GM23338 (cell line): ENCODE results near the gene PKIB. TPM values are rescaled to one million over a fixed set of nuclear protein-coding genes. Genes with fewer than 3 reads are reported as not detected.

ENCODE experiments used
- ATAC-seq: fragments of 200-7000 bp; cut with Tn5 transposase; 3 replicates; pipeline ENCODE4 v1.9.1; 2020
- DNase-seq: peaks from one replicate; pipeline ENCODE4 v3.0.0-alpha.2; 2015; ENCODE audit warnings: low spot score
- H2AFZ ChIP-seq: fragments of 200-600 bp; sonication (generic); 2 replicates; pipeline ENCODE4 v1.8.0; 2016; ENCODE audit warnings: antibody characterized with exemption, mild to moderate bottlenecking, moderate library complexity
- H3F3A ChIP-seq: fragments of 200-600 bp; sonication (generic); replicated peaks from 2 replicates; pipeline ENCODE4 v1.8.0; 2017; ENCODE audit warnings: antibody characterized with exemption, mixed run types, low read depth
- H3K27ac ChIP-seq: fragments of 200-600 bp; sonication (generic); 2 replicates; pipeline ENCODE4 v1.6.1; 2016; ENCODE audit warnings: low read depth
- H3K27me3 ChIP-seq: fragments of 200-600 bp; sonication (generic); 2 replicates; pipeline ENCODE4 v1.8.0; 2016; ENCODE audit warnings: mild to moderate bottlenecking, mixed run types, moderate library complexity; ENCODE audit not compliant: insufficient read depth
- H3K36me3 ChIP-seq: fragments of 200-600 bp; sonication (generic); 2 replicates; pipeline ENCODE4 v1.8.0; 2016; ENCODE audit warnings: mild to moderate bottlenecking; ENCODE audit not compliant: insufficient read depth
- H3K4me1 ChIP-seq: fragments of 200-600 bp; sonication (generic); 2 replicates; pipeline ENCODE4 v1.8.0; 2016; ENCODE audit warnings: mild to moderate bottlenecking, moderate library complexity; ENCODE audit not compliant: insufficient read depth
- H3K4me2 ChIP-seq: fragments of 200-600 bp; sonication (generic); 2 replicates; pipeline ENCODE4 v1.7.1; 2017; ENCODE audit warnings: mixed run types
- H3K4me3 ChIP-seq: fragments of 200-600 bp; sonication (generic); 2 replicates; pipeline ENCODE4 v1.6.1; 2016; ENCODE audit warnings: mixed run types
- H3K79me2 ChIP-seq: fragments of 200-600 bp; sonication (generic); replicated peaks from 2 replicates; pipeline ENCODE4 v1.8.0; 2017; ENCODE audit warnings: mild to moderate bottlenecking; ENCODE audit not compliant: insufficient read depth
- H3K9me2 ChIP-seq: fragments of 200-600 bp; sonication (generic); 2 replicates; pipeline ENCODE4 v1.8.0; 2017; ENCODE audit not compliant: insufficient read depth
- H4K20me1 ChIP-seq: fragments of 200-600 bp; sonication (generic); replicated peaks from 2 replicates; pipeline ENCODE4 v1.8.0; 2017; ENCODE audit warnings: mild to moderate bottlenecking; ENCODE audit not compliant: insufficient read depth
- H3K27ac Mint-ChIP-seq: 2 replicates; pipeline ENCODE4 v1.8.0; 2020; ENCODE audit warnings: inconsistent platforms, mild to moderate bottlenecking, moderate library complexity, mixed read lengths
- H3K27me3 Mint-ChIP-seq: 3 replicates; pipeline ENCODE4 v1.8.0; 2022; ENCODE audit warnings: low read depth, mild to moderate bottlenecking, moderate library complexity, mixed read lengths, inconsistent platforms; ENCODE audit not compliant: insufficient read depth, poor library complexity
- H3K36me3 Mint-ChIP-seq: 3 replicates; pipeline ENCODE4 v1.8.0; 2021; ENCODE audit warnings: low read depth, mild to moderate bottlenecking, inconsistent platforms, moderate library complexity, mixed read lengths
- H3K4me1 Mint-ChIP-seq: 3 replicates; pipeline ENCODE4 v1.8.0; 2020; ENCODE audit warnings: mild to moderate bottlenecking, inconsistent platforms, mixed read lengths
- H3K4me3 Mint-ChIP-seq: 3 replicates; pipeline ENCODE4 v1.8.0; 2021; ENCODE audit warnings: moderate library complexity, mild to moderate bottlenecking, inconsistent platforms, mixed read lengths
- H3K9me3 Mint-ChIP-seq: 3 replicates; pipeline ENCODE4 v1.8.0; 2020; ENCODE audit warnings: moderate library complexity, mild to moderate bottlenecking, inconsistent platforms, mixed read lengths
- CREB1 ChIP-seq: fragments of 250-450 bp; sonication (Bioruptor Pico); IDR thresholded peaks from 2 replicates; pipeline ENCODE4 v1.5.0; 2020; ENCODE audit warnings: low read depth, mild to moderate bottlenecking, moderate library complexity
- EZH2 ChIP-seq: fragments of 200-600 bp; sonication (generic); IDR thresholded peaks from one replicate; pipeline ENCODE4 v1.8.0; 2017; ENCODE audit warnings: antibody characterized with exemption, mild to moderate bottlenecking, low read depth; ENCODE audit not compliant: unreplicated experiment
- EZH2phosphoT487 ChIP-seq: fragments of 200-600 bp; sonication (generic); IDR thresholded peaks from one replicate; pipeline ENCODE4 v1.8.1; 2018; ENCODE audit warnings: antibody characterized with exemption; ENCODE audit not compliant: unreplicated experiment
- JUNB ChIP-seq: IDR thresholded peaks from one replicate; pipeline ENCODE4 v1.6.1; 2016; ENCODE audit warnings: antibody characterized with exemption; ENCODE audit not compliant: unreplicated experiment
- POLR2AphosphoS5 ChIP-seq: IDR thresholded peaks from 2 replicates; pipeline ENCODE4 v1.6.1; 2016; ENCODE audit warnings: antibody characterized with exemption, low read depth
- STAT1 ChIP-seq: IDR thresholded peaks from one replicate; pipeline ENCODE4 v1.6.1; 2016; ENCODE audit warnings: antibody characterized with exemption; ENCODE audit not compliant: unreplicated experiment
- ZNF114 ChIP-seq: fragments of 250-450 bp; sonication (Bioruptor Pico); IDR thresholded peaks from 2 replicates; pipeline ENCODE4 v1.5.0; 2020; ENCODE audit warnings: mild to moderate bottlenecking, moderate library complexity
- polyA plus RNA-seq: library from polyadenylated mRNA; unstranded; fragments of >200 nt; fragmentation: Nextera tagmentation; extraction: Ambion mirVana; gene quantifications from 2 replicates; pipeline ENCODE4 v1.2.1, GENCODE V29; 2016
- total RNA-seq: library from RNA; depleted of rRNA; stranded (reverse); fragments of >200 nt; shearing (Covaris generic); gene quantifications from 2 replicates; pipeline ENCODE4 v1.2.3, GENCODE V29; 2014
- TF ChIP-seq, protein P1 (sequence below), 2 experiments: fragments of 200-600 bp in 1 of 2; sonication (generic) in 1 of 2; conservative IDR thresholded peaks; 2 replicates each; pipeline versions ENCODE4 v1.5.1 to v1.6.1; 2016 to 2017; ENCODE audit warnings: antibody characterized with exemption in 2 of 2, low read depth in 2 of 2, mild to moderate bottlenecking in 2 of 2, moderate library complexity in 1 of 2
- TF ChIP-seq, protein P2 (sequence below): IDR thresholded peaks from one replicate; pipeline ENCODE4 v1.6.1; 2018; ENCODE audit warnings: antibody characterized with exemption; ENCODE audit not compliant: unreplicated experiment

PKIB gene
- total and polyA plus RNA-seq, 2 experiments from 2014 or later: 125 to 170 TPM

DNA sequence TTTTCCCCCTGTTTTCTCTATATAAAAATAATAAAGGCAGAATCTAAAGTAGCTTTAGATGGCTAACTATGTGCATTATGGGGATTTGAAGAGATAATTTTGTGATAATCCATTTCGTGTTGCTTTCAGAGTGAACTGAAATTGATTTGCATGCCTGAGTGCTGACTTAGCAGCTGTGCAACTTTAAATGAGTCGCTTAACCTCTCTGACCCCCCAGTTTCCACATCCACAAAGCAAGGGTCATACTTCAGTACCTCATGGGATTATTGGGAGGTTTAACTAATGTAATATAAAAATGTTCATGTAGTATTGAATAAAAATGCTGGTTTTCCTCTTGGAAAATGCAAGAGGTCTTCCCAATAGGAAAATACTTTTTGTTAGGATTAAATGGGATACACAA lies 105.5 kb downstream of the PKIB start:
- Mint-ChIP-seq H3K36me3 (peaks cover 6% of the 10 kb centered on the region; the same call in 2 of the 3 replicates), H3K27me3 (no peaks in the 10 kb centered on the region), H3K4me1 (peaks cover 16% of the 10 kb centered on the region), H3K27ac (no peak overlapping the region), H3K4me3 (no peak overlapping the region), H3K9me3 (no peaks in the 10 kb centered on the region)
- no peak overlapping the region for H2AFZ ChIP-seq
- peaks cover 18% of the 10 kb centered on the region for H3K4me1 ChIP-seq
- no peaks in the 10 kb centered on the region for H3K9me2 ChIP-seq
- H3K4me3 ChIP-seq: no peak overlapping the region
- no peak for TF ChIP-seq CREB1 (CRISPR knock-in tag)
- TF ChIP-seq POLR2AphosphoS5: no peak
- TF ChIP-seq EZH2: no peak
- no peak for TF ChIP-seq EZH2phosphoT487
- DNase-seq (no peak), ATAC-seq (no peak)
- no peaks in the 10 kb centered on the region for H3K36me3 ChIP-seq
- no peaks in the 10 kb centered on the region for H3K27me3 ChIP-seq
- H3K79me2 ChIP-seq: no peaks in the 10 kb centered on the region
- H3K27ac ChIP-seq: no peak overlapping the region
- no peaks in the 10 kb centered on the region for H4K20me1 ChIP-seq
- no peaks in the 10 kb centered on the region for H3F3A ChIP-seq
- no peak overlapping the region for H3K4me2 ChIP-seq

GRCh38 chr6:122717350-122717749 lies 107.1 kb downstream of the PKIB start:
- Histone ChIP-seq H3K9me2 (no peaks in the 10 kb centered on the region), H3K27me3 (no peaks in the 10 kb centered on the region), H4K20me1 (no peaks in the 10 kb centered on the region), H3K27ac (no peak overlapping the region), H3K4me1 (peaks cover 18% of the 10 kb centered on the region), H3K4me2 (no peak overlapping the region), H3K79me2 (no peaks in the 10 kb centered on the region), H3K4me3 (no peak overlapping the region), H2AFZ (no peak overlapping the region), H3F3A (no peaks in the 10 kb centered on the region), H3K36me3 (no peaks in the 10 kb centered on the region)
- DNase-seq (peak; percentile 22), ATAC-seq (peak; percentile 73)
- Mint-ChIP-seq H3K4me1 (peaks cover 16% of the 10 kb centered on the region), H3K4me3 (no peak overlapping the region), H3K27me3 (no peaks in the 10 kb centered on the region), H3K27ac (peak overlapping the region; percentile 39; the same call in 1 of the 2 replicates), H3K36me3 (peaks cover 6% of the 10 kb centered on the region; the same call in 2 of the 3 replicates), H3K9me3 (no peaks in the 10 kb centered on the region)
- no peak for TF ChIP-seq STAT1
- TF ChIP-seq, protein P1, sequence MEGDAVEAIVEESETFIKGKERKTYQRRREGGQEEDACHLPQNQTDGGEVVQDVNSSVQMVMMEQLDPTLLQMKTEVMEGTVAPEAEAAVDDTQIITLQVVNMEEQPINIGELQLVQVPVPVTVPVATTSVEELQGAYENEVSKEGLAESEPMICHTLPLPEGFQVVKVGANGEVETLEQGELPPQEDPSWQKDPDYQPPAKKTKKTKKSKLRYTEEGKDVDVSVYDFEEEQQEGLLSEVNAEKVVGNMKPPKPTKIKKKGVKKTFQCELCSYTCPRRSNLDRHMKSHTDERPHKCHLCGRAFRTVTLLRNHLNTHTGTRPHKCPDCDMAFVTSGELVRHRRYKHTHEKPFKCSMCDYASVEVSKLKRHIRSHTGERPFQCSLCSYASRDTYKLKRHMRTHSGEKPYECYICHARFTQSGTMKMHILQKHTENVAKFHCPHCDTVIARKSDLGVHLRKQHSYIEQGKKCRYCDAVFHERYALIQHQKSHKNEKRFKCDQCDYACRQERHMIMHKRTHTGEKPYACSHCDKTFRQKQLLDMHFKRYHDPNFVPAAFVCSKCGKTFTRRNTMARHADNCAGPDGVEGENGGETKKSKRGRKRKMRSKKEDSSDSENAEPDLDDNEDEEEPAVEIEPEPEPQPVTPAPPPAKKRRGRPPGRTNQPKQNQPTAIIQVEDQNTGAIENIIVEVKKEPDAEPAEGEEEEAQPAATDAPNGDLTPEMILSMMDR (conservative IDR thresholded peaks at IDR 0.05; ENCODE audit: low read depth in 2 of 2): no peak
- TF ChIP-seq JUNB: no peak
- TF ChIP-seq ZNF114 (CRISPR knock-in tag): no peak
- TF ChIP-seq POLR2AphosphoS5: no peak
- TF ChIP-seq EZH2phosphoT487: no peak
- TF ChIP-seq EZH2: no peak
- TF ChIP-seq, protein P2, sequence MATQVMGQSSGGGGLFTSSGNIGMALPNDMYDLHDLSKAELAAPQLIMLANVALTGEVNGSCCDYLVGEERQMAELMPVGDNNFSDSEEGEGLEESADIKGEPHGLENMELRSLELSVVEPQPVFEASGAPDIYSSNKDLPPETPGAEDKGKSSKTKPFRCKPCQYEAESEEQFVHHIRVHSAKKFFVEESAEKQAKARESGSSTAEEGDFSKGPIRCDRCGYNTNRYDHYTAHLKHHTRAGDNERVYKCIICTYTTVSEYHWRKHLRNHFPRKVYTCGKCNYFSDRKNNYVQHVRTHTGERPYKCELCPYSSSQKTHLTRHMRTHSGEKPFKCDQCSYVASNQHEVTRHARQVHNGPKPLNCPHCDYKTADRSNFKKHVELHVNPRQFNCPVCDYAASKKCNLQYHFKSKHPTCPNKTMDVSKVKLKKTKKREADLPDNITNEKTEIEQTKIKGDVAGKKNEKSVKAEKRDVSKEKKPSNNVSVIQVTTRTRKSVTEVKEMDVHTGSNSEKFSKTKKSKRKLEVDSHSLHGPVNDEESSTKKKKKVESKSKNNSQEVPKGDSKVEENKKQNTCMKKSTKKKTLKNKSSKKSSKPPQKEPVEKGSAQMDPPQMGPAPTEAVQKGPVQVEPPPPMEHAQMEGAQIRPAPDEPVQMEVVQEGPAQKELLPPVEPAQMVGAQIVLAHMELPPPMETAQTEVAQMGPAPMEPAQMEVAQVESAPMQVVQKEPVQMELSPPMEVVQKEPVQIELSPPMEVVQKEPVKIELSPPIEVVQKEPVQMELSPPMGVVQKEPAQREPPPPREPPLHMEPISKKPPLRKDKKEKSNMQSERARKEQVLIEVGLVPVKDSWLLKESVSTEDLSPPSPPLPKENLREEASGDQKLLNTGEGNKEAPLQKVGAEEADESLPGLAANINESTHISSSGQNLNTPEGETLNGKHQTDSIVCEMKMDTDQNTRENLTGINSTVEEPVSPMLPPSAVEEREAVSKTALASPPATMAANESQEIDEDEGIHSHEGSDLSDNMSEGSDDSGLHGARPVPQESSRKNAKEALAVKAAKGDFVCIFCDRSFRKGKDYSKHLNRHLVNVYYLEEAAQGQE: no peak
